Left lung (tissue), 10 donors: Measurements from ENCODE around the gene DDX60. TPM values are rescaled to one million over a fixed set of nuclear protein-coding genes. Genes with fewer than 3 reads are reported as not detected.

Source experiments
- ATAC-seq: fragments of 200-7000 bp; cut with Tn5 transposase; one replicate; pipeline ENCODE4 v1.9.1; 2020; ENCODE audit warnings: moderate library complexity
- DNase-seq, 4 donors: peaks; one replicate each; pipeline ENCODE4 v3.0.0-alpha.2; 2013 to 2020
- H3K27ac ChIP-seq, 2 donors: fragments of 200-600 bp; sonication (generic) in 1 of 2; one replicate each; pipeline versions ENCODE4 v1.5.0 to v1.8.0; 2020 to 2021
- H3K27me3 ChIP-seq, 2 donors: fragments of 200-600 bp; sonication (generic) in 1 of 2; one replicate each; pipeline versions ENCODE4 v1.5.0 to v1.8.0; 2020 to 2021
- H3K36me3 ChIP-seq, 2 donors: fragments of 200-600 bp; sonication (generic) in 1 of 2; one replicate each; pipeline versions ENCODE4 v1.5.0 to v1.8.0; 2020 to 2021
- H3K4me1 ChIP-seq, 2 donors: fragments of 200-600 bp; one replicate each; pipeline ENCODE4 v1.8.0; 2021
- H3K4me3 ChIP-seq, 2 donors: fragments of 200-600 bp; sonication (generic) in 1 of 2; one replicate each; pipeline versions ENCODE4 v1.5.0 to v1.8.0; 2020 to 2021; ENCODE audit warnings: mild to moderate bottlenecking in 1 of 2
- H3K9me3 ChIP-seq, 2 donors: fragments of 200-600 bp; sonication (generic) in 1 of 2; one replicate each; pipeline versions ENCODE4 v1.5.0 to v1.8.0; 2020 to 2021
- CTCF ChIP-seq, 2 donors: fragments of 200-600 bp; sonication (generic) in 1 of 2; IDR thresholded peaks; one replicate each; pipeline versions ENCODE4 v1.5.0 to v1.8.0; 2021; ENCODE audit warnings: antibody characterized with exemption in 2 of 2
- intact Hi-C, 2 donors: fragments of 100-400 bp; cut with DNase I; formaldehyde crosslinking; loops; one replicate each; pipeline versions ENCODE4 v1.11.2 to v1.14.2; 2022
- polyA plus RNA-seq, 6 donors: library from polyadenylated mRNA; unstranded; fragments of 120-200 nt; gene quantifications; one replicate each; pipeline ENCODE4 v1.2.1, GENCODE V29; 2013; ENCODE audit not compliant: insufficient read length in 6 of 6
- total RNA-seq, 2 donors: library from RNA; stranded (reverse); fragmentation: NEBNext Ultra II Directional; extraction: Animal tissue kit (Norgen Biotek cat#: 25700); gene quantifications; one replicate each; pipeline ENCODE4 v1.2.1, GENCODE V29; 2021
- donor health status: DM: no; HTN: yes; CAD: no.
- donor health status: DM: no; HTN: no; CAD: no.

DDX60 gene
- total and polyA plus RNA-seq, 8 donors, result 19.0 to 32.4 (median 22.7) TPM

- peaks cover 0 to 72% of the 10 kb centered on the region in 2 donors for H3K36me3 ChIP-seq
Measured at GRCh38 chr4:168357941-168358340, 39.4 kb upstream of the DDX60 start.

GRCh38 chr4:168353746-168354145 lies 35.2 kb upstream of the DDX60 start:
- intact Hi-C loops, result no loop called here
- H3K4me1 ChIP-seq, result no peaks in the 10 kb centered on the region
- H3K36me3 ChIP-seq, result peaks cover 0 to 30% of the 10 kb centered on the region in 2 donors
- no peaks in the 10 kb centered on the region for H3K27me3 ChIP-seq
- H3K4me3 ChIP-seq, result no peak overlapping the region
- H3K27ac ChIP-seq, result no peak overlapping the region
- ATAC-seq (no peak), DNase-seq (no peak)
- no peak for TF ChIP-seq CTCF (IDR thresholded peaks at IDR 0.05)
- peaks cover 0 to 38% of the 10 kb centered on the region in 2 donors for H3K9me3 ChIP-seq

More at GRCh38 chr4:168357941-168358340, 39.4 kb upstream of the DDX60 start:
- Histone ChIP-seq H3K27ac (no peak overlapping the region), H3K4me3 (no peak overlapping the region), H3K9me3 (peaks cover 0 to 6% of the 10 kb centered on the region in 2 donors), H3K4me1 (no peaks in the 10 kb centered on the region), H3K27me3 (no peaks in the 10 kb centered on the region)
- ATAC-seq, result no peak
- TF ChIP-seq CTCF (IDR thresholded peaks at IDR 0.05), result no peak
- no peak for DNase-seq
- intact Hi-C loops, result no loop called here

DNA sequence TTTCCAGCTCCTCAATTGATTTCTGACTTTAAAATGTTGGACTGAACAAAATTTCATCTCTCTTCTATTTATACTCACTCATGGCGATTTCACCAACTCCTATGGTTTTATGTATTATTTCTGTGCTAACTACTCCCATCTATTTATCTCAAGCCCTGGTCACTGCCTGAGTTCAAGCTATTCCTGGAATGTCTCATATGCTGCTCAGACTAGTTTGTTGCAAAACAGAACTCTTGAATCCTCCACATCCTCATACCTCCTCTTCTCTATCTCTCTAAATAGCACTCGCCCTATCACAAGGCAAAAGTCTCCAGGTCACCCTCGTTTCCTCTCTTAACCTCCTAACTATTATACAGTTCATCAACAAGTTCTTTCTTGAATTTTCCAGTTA lies 19.0 kb upstream of the DDX60 start:
- no peaks in the 10 kb centered on the region for H3K4me1 ChIP-seq
- H3K4me3 ChIP-seq, result no peak overlapping the region
- no peak for TF ChIP-seq CTCF (IDR thresholded peaks at IDR 0.05)
- H3K27ac ChIP-seq, result no peak overlapping the region
- DNase-seq (no peak), ATAC-seq (no peak)
- H3K27me3 ChIP-seq, result no peaks in the 10 kb centered on the region
- peaks cover 0 to 6% of the 10 kb centered on the region in 2 donors for H3K9me3 ChIP-seq
- intact Hi-C loops, result no loop called here
- H3K36me3 ChIP-seq, result no peaks in the 10 kb centered on the region

- ATAC-seq, result no peak
- intact Hi-C loops, result no loop called here
- no peak for TF ChIP-seq CTCF (IDR thresholded peaks at IDR 0.05)
Measured at GRCh38 chr4:168336837-168337549, 18.4 kb upstream of the DDX60 start.

DNA sequence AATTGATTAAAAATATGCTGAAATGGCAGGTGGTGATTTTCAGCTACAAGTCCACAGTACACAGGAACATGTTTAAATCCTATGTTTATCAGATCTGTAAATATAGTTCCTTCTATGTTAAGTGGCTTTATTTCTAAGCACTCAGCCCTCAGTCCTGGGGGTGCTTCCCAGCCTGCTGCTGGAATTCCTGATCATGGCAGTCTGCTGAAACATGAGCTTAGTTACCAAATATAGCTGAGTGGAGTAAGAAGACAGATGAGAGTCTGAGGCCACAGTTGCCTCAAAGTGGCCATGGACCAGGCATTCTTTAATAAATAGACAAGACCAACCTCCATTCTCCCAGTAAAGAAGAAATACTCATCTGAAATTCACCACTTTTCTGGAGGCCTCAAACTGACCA lies 17.1 kb upstream of the DDX60 start:
- Histone ChIP-seq H3K27ac (no peak overlapping the region), H3K4me3 (no peak overlapping the region), H3K9me3 (no peaks in the 10 kb centered on the region), H3K36me3 (no peaks in the 10 kb centered on the region), H3K27me3 (no peaks in the 10 kb centered on the region), H3K4me1 (no peaks in the 10 kb centered on the region)
- ATAC-seq (no peak), DNase-seq (no peak)
- no peak for TF ChIP-seq CTCF (IDR thresholded peaks at IDR 0.05)
- intact Hi-C loops, result no loop called here

More at GRCh38 chr4:168336837-168337549, 18.4 kb upstream of the DDX60 start:
- Histone ChIP-seq H3K9me3 (peaks cover 0 to 2% of the 10 kb centered on the region in 2 donors), H3K4me1 (no peaks in the 10 kb centered on the region), H3K27me3 (no peaks in the 10 kb centered on the region), H3K36me3 (no peaks in the 10 kb centered on the region), H3K27ac (no peak overlapping the region), H3K4me3 (no peak overlapping the region)
- no peak for DNase-seq
